GM12892 (cell line): ENCODE results near the gene STRA8.

Experiments
- POLR2A ChIP-seq: IDR thresholded peaks from 2 replicates; pipeline ENCODE4 v1.6.1; 2011; ENCODE audit warnings: low read depth, low read length, control low read depth
- POLR2AphosphoS5 ChIP-seq: IDR thresholded peaks from 2 replicates; pipeline ENCODE4 v1.6.1; 2011; ENCODE audit warnings: low read depth, low read length, control low read depth

DNA sequence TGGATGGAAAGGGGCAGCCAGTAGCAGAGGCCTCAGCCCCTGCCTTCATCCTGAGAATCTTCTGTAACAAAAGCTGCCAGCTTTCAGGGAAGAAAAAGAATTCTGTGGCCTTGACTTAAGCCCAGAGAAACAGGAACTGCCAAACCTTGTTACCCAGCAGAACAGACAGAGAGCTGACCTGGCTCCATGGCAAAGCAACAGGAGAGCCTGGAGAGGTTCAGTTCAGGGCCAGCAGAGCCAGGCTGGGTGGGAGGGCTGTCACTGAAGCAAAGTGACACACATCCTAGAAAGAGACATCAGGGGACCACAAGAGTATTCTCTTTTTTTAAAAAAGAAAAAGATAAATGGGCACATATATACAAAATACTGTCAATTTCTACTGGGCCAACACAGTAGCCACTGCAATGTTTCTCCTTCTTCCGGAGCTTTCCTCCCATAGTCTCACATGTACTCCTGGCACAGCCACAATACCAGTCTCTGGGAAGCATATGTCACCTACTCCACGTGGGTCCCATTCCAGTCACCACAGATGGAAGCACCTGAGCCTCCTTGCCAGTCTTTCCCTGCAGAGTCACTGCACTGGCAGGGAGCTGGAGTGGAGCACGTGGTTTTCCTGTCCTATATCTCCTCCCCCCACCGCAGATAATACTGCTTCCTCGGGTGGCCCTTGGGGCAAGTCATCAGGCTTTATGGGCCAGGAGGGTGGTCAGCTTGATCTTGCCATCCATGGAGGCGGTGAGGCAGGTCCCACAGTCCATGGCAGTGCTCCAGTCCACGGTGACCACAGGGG is 48.0 kb upstream of the STRA8 start:
- no peak for TF ChIP-seq POLR2A
- no peak for TF ChIP-seq POLR2AphosphoS5
